ENCODE results near the gene MALSU1. TPM values are rescaled to one million over a fixed set of nuclear protein-coding genes. Genes with fewer than 3 reads are reported as not detected.

Gene MALSU1
- total RNA-seq, 1 donor from 2014 or later, result 85.9 TPM

- TF ChIP-seq CTCF (IDR thresholded peaks at IDR 0.05; ENCODE audit: borderline replicate concordance), result no peak
Measured at GRCh38 chr7:23336086-23336485, 36.9 kb downstream of the MALSU1 start.

GRCh38 chr7:23336799-23337283 is 37.7 kb downstream of the MALSU1 start:
- H3K36me3 ChIP-seq, result no peaks in the 10 kb centered on the region
- H3K27ac ChIP-seq (replicated peaks), result no peak overlapping the region
- H3K4me3 ChIP-seq, result no peak overlapping the region
- no peaks in the 10 kb centered on the region for H3K9me3 ChIP-seq (replicated peaks)
- no peaks in the 10 kb centered on the region for H3K27me3 ChIP-seq (ENCODE audit: low read depth)
- no peak for DNase-seq
- intact Hi-C loops (cut with micrococcal nuclease), result no loop called here
- TF ChIP-seq CTCF (IDR thresholded peaks at IDR 0.05; ENCODE audit: borderline replicate concordance), result no peak
- peaks cover 42% of the 10 kb centered on the region for H3K4me1 ChIP-seq

More at GRCh38 chr7:23336086-23336485, 36.9 kb downstream of the MALSU1 start:
- no peak for DNase-seq
- Histone ChIP-seq H3K9me3 (replicated peaks) (no peaks in the 10 kb centered on the region), H3K36me3 (no peaks in the 10 kb centered on the region), H3K4me3 (no peak overlapping the region), H3K4me1 (peaks cover 42% of the 10 kb centered on the region), H3K27me3 (ENCODE audit: low read depth) (no peaks in the 10 kb centered on the region), H3K27ac (replicated peaks) (no peak overlapping the region)
- intact Hi-C loops (cut with micrococcal nuclease), result no loop called here

GRCh38 chr7:23337374-23337773 is 38.2 kb downstream of the MALSU1 start:
- H3K27me3 ChIP-seq (ENCODE audit: low read depth), result no peaks in the 10 kb centered on the region
- H3K4me3 ChIP-seq, result no peak overlapping the region
- no peak for TF ChIP-seq CTCF (IDR thresholded peaks at IDR 0.05; ENCODE audit: borderline replicate concordance)
- intact Hi-C loops (cut with micrococcal nuclease), result no loop called here
- no peaks in the 10 kb centered on the region for H3K36me3 ChIP-seq
- H3K4me1 ChIP-seq, result peaks cover 42% of the 10 kb centered on the region
- DNase-seq, result no peak
- H3K27ac ChIP-seq (replicated peaks), result no peak overlapping the region
- no peaks in the 10 kb centered on the region for H3K9me3 ChIP-seq (replicated peaks)

- H3K27me3 ChIP-seq (ENCODE audit: low read depth), result no peaks in the 10 kb centered on the region
- peaks cover 33% of the 10 kb centered on the region for H3K4me1 ChIP-seq
- intact Hi-C loops (cut with micrococcal nuclease), result no loop called here
- no peaks in the 10 kb centered on the region for H3K9me3 ChIP-seq (replicated peaks)
- DNase-seq, result no peak
- no peak overlapping the region for H3K27ac ChIP-seq (replicated peaks)
- H3K4me3 ChIP-seq, result no peak overlapping the region
- no peaks in the 10 kb centered on the region for H3K36me3 ChIP-seq
- no peak for TF ChIP-seq CTCF (IDR thresholded peaks at IDR 0.05; ENCODE audit: borderline replicate concordance)
Measured at GRCh38 chr7:23338439-23338838, 39.3 kb downstream of the MALSU1 start.

GRCh38 chr7:23338863-23339262 is 39.7 kb downstream of the MALSU1 start:
- H3K36me3 ChIP-seq, result no peaks in the 10 kb centered on the region
- no peak for TF ChIP-seq CTCF (IDR thresholded peaks at IDR 0.05; ENCODE audit: borderline replicate concordance)
- intact Hi-C loops (cut with micrococcal nuclease), result no loop called here
- H3K4me1 ChIP-seq, result peaks cover 29% of the 10 kb centered on the region
- no peaks in the 10 kb centered on the region for H3K27me3 ChIP-seq (ENCODE audit: low read depth)
- no peak for DNase-seq
- no peaks in the 10 kb centered on the region for H3K9me3 ChIP-seq (replicated peaks)
- H3K4me3 ChIP-seq, result no peak overlapping the region
- H3K27ac ChIP-seq (replicated peaks), result no peak overlapping the region
